ENCODE measurements around the gene C3orf33. TPM values are rescaled to one million over a fixed set of nuclear protein-coding genes. Genes with fewer than 3 reads are reported as not detected.

C3orf33 gene
- total and polyA plus RNA-seq, 9 of the 15 experiments (the other 6 are each of a cell fraction or from before 2014, with no cell fraction given), result 4.1 to 10.2 (median 6.0) TPM

- Histone ChIP-seq H3K36me3 (ENCODE audit: control insufficient read depth, insufficient read depth, low read length) (no peaks in the 10 kb centered on the region), H3K79me2 (ENCODE audit: control insufficient read depth, insufficient read depth, low read length) (no peaks in the 10 kb centered on the region), H3K4me1 (replicated peaks in 1 of 2; ENCODE audit: control insufficient read depth in 2 of 2, insufficient read depth in 2 of 2, low read length in 2 of 2) (peaks cover 7 to 17% of the 10 kb centered on the region in 2 experiments; a peak in 4 of 5 replicates), H3K9me3 (replicated peaks; ENCODE audit: control insufficient read depth, insufficient read depth, low read depth, low read length) (no peaks in the 10 kb centered on the region), H4K20me1 (replicated peaks; ENCODE audit: control insufficient read depth, insufficient read depth, low read length) (no peaks in the 10 kb centered on the region), H2AFZ (ENCODE audit: low read depth, low read length) (no peak overlapping the region; the same call in 1 of the 2 replicates), H3K4me3 (no peak overlapping the region), H3K9ac (ENCODE audit: insufficient read depth in 1 of 2, low read depth in 2 of 2, low read length in 2 of 2) (no peak overlapping the region), H3K27me3 (ENCODE audit: control insufficient read depth in 2 of 2, insufficient read depth in 2 of 2, low read length in 2 of 2) (no peaks in the 10 kb centered on the region; a peak in 1 of 5 replicates), H3K27ac (ENCODE audit: extremely low read depth, low read depth, low read length) (no peak overlapping the region), H3K4me2 (ENCODE audit: insufficient read depth, low read length) (peak overlapping the region; percentile 1; the same call in 1 of the 2 replicates), H3K9me1 (ENCODE audit: control insufficient read depth, insufficient read depth, low read length) (no peaks in the 10 kb centered on the region)
- 47% methylated on average over 19 of the region's 19 CpGs for whole genome bisulfite sequencing (ENCODE audit: insufficient coverage, low coverage, missing lambda C conversion rate)
- FAIRE-seq (no peak), ATAC-seq (peak; percentile 50), DNase-seq (ENCODE audit: extremely low read depth in 1 of 4, low spot score in 3 of 4) (peak in 3 of 4 experiments; percentile 17 to 29 (median 20))
- intact Hi-C loops (cut with micrococcal nuclease), result no loop called here
- ChIA-PET CTCF (ENCODE audit: low intra/inter-chr PET ratio) (no interaction called here), POLR2A (interaction anchor here (0.7 to 1.6 kb wide), 3 partner anchors 9 to 206 kb away, joined by 3 read pairs; no protein-coding TSS in a partner anchor)
- TF ChIP-seq MIER1 (IDR thresholded peaks at IDR 0.05; ENCODE audit: low read depth) (no peak), ZBTB33 (CRISPR knock-in tag; IDR thresholded peaks at IDR 0.05) (peak; percentile 85; the same call in 1 of the 2 replicates)
- in situ Hi-C loops (cut with MboI), result no loop called here
- no TSS peak for BruUV-seq (replicated peaks)
Measured at GRCh38 chr3:155745795-155746550, 60.1 kb downstream of the C3orf33 start.
